Kidney epithelial cell (primary cell): ENCODE results near the gene OR13J1. TPM values are rescaled to one million over a fixed set of nuclear protein-coding genes. Genes with fewer than 3 reads are reported as not detected.
A peak's percentile ranks its signal among the peaks of the same experiment; 100 is the strongest.

Experiments used
- DNase-seq: peaks from one replicate; pipeline ENCODE4 v3.0.0-alpha.2; 2010; ENCODE audit warnings: low read depth
- H3K27me3 ChIP-seq: 2 replicates; pipeline ENCODE4 v1.6.0; 2011; ENCODE audit warnings: low read length; ENCODE audit not compliant: control insufficient read depth, insufficient read depth
- H3K36me3 ChIP-seq: 2 replicates; pipeline ENCODE4 v1.5.1; 2011; ENCODE audit warnings: low read length; ENCODE audit not compliant: control insufficient read depth, insufficient read depth
- H3K4me3 ChIP-seq: 2 replicates; pipeline ENCODE4 v1.5.1; 2011; ENCODE audit warnings: low read depth, mild to moderate bottlenecking, control low read depth, low read length
- CTCF ChIP-seq: IDR thresholded peaks from 2 replicates; pipeline ENCODE4 v1.5.1; 2011; ENCODE audit warnings: mild to moderate bottlenecking, moderate library complexity, low read length, control low read depth, inconsistent platforms; ENCODE audit not compliant: insufficient read depth, poor library complexity, severe bottlenecking
- total RNA-seq: library from RNA; depleted of rRNA; stranded (reverse); fragments of >200 nt; gene quantifications from 2 replicates; pipeline ENCODE4 v1.2.3, GENCODE V29; 2015

The OR13J1 gene
- total RNA-seq, 1 donor from 2014 or later, result not detected

GRCh38 chr9:35847792-35848572, 22.2 kb downstream of the OR13J1 start:
- Histone ChIP-seq H3K36me3 (peaks cover 2% of the 10 kb centered on the region), H3K4me3 (no peak overlapping the region), H3K27me3 (no peaks in the 10 kb centered on the region)
- TF ChIP-seq CTCF, result no peak
- peak; percentile 44 for DNase-seq

- H3K27me3 ChIP-seq, result no peaks in the 10 kb centered on the region
- no peak for TF ChIP-seq CTCF
- H3K36me3 ChIP-seq, result peaks cover 2% of the 10 kb centered on the region
- DNase-seq, result no peak
- no peak overlapping the region for H3K4me3 ChIP-seq
Measured at GRCh38 chr9:35845824-35846771, 24.1 kb downstream of the OR13J1 start.

- Histone ChIP-seq H3K27me3 (no peaks in the 10 kb centered on the region), H3K4me3 (no peak overlapping the region), H3K36me3 (peaks cover 2% of the 10 kb centered on the region)
- TF ChIP-seq CTCF, result no peak
- DNase-seq, result peak; percentile 49
Measured at GRCh38 chr9:35844628-35845270, 25.5 kb downstream of the OR13J1 start.

GRCh38 chr9:35842795-35843194, 27.4 kb downstream of the OR13J1 start:
- H3K27me3 ChIP-seq, result no peaks in the 10 kb centered on the region
- DNase-seq, result no peak
- H3K36me3 ChIP-seq, result peaks cover 2% of the 10 kb centered on the region
- TF ChIP-seq CTCF, result no peak
- H3K4me3 ChIP-seq, result no peak overlapping the region

GRCh38 chr9:35842020-35842745, 28.0 kb downstream of the OR13J1 start:
- H3K4me3 ChIP-seq, result no peak overlapping the region
- no peaks in the 10 kb centered on the region for H3K27me3 ChIP-seq
- TF ChIP-seq CTCF, result no peak
- DNase-seq, result no peak
- H3K36me3 ChIP-seq, result peaks cover 2% of the 10 kb centered on the region
